CD8-positive, alpha-beta memory T cell (primary cell): ENCODE measurements around the gene SPATA33. TPM values are rescaled to one million over a fixed set of nuclear protein-coding genes. Genes with fewer than 3 reads are reported as not detected.
"Not testable (repeated sequence)": the region's sequence is repeated elsewhere in the genome, so short reads cannot be mapped to it uniquely, and the experiment has no call there.

Experiments
- CTCF ChIA-PET: fragments of 350-600 bp; sonication (Branson Sonifier 250); formaldehyde crosslinking; loops from one replicate; lab custom pipeline; 2021; ENCODE audit warnings: antibody characterized with exemption; lab: Charles Lee
- POLR2A ChIA-PET: fragments of 350-600 bp; sonication (Branson Sonifier 250); formaldehyde crosslinking; loops from one replicate; lab custom pipeline; 2021; ENCODE audit warnings: antibody characterized with exemption; lab: Charles Lee
- DNase-seq, 5 donors: peaks; one replicate each; pipeline versions ENCODE4 v3.0.0 to v3.0.0-alpha.2; 2020 to 2022; ENCODE audit warnings: mixed read lengths in 1 of 5
- H3K27ac ChIP-seq: one replicate; pipeline ENCODE4 v1.7.0; 2013; ENCODE audit warnings: low read depth, mild to moderate bottlenecking, low read length, moderate library complexity
- H3K27me3 ChIP-seq: 2 replicates; pipeline ENCODE4 v1.7.0; 2013; ENCODE audit warnings: low read length, mild to moderate bottlenecking; ENCODE audit not compliant: insufficient read depth, poor library complexity, severe bottlenecking
- H3K36me3 ChIP-seq: 2 replicates; pipeline ENCODE4 v1.7.0; 2013; ENCODE audit warnings: mild to moderate bottlenecking, low read length, moderate library complexity; ENCODE audit not compliant: insufficient read depth
- H3K4me1 ChIP-seq: 2 replicates; pipeline ENCODE4 v1.7.0; 2013; ENCODE audit warnings: mild to moderate bottlenecking, low read length, moderate library complexity; ENCODE audit not compliant: insufficient read depth
- H3K4me3 ChIP-seq: 2 replicates; pipeline ENCODE4 v1.7.0; 2013; ENCODE audit warnings: mild to moderate bottlenecking, low read length
- H3K9me3 ChIP-seq: 2 replicates; pipeline ENCODE4 v1.7.0; 2013; ENCODE audit warnings: mild to moderate bottlenecking, low read length
- H3K27ac Mint-ChIP-seq, 8 donors: one replicate each; pipeline ENCODE4 v1.8.0; 2020 to 2021; ENCODE audit warnings: mixed read lengths in 8 of 8, mild to moderate bottlenecking in 6 of 8, inconsistent platforms in 3 of 8, moderate library complexity in 3 of 8
- H3K27me3 Mint-ChIP-seq, 2 donors: one replicate each; pipeline ENCODE4 v1.8.0; 2020 to 2021; ENCODE audit warnings: mixed read lengths in 2 of 2, mild to moderate bottlenecking in 1 of 2, moderate library complexity in 1 of 2
- H3K36me3 Mint-ChIP-seq, 3 donors: one replicate each; pipeline ENCODE4 v1.8.0; 2020 to 2021; ENCODE audit warnings: mixed read lengths in 3 of 3, inconsistent platforms in 1 of 3, mild to moderate bottlenecking in 1 of 3
- H3K4me1 Mint-ChIP-seq, 3 donors: one replicate each; pipeline ENCODE4 v1.8.0; 2020 to 2021; ENCODE audit warnings: mixed read lengths in 3 of 3, inconsistent platforms in 1 of 3, mild to moderate bottlenecking in 1 of 3
- H3K4me3 Mint-ChIP-seq, 7 donors: one replicate each; pipeline ENCODE4 v1.8.0; 2020 to 2021; ENCODE audit warnings: mixed read lengths in 7 of 7, mild to moderate bottlenecking in 6 of 7, moderate library complexity in 4 of 7, inconsistent platforms in 2 of 7
- H3K9me3 Mint-ChIP-seq, 5 donors: one replicate each; pipeline ENCODE4 v1.8.0; 2020 to 2022; ENCODE audit warnings: mixed read lengths in 5 of 5, mild to moderate bottlenecking in 3 of 5, moderate library complexity in 2 of 5, inconsistent platforms in 1 of 5
- polyA plus RNA-seq: library from polyadenylated mRNA; unstranded; fragments of 300-500 nt; fragmentation: Illumina TruSeq; gene quantifications from one replicate; pipeline ENCODE4 v1.2.3, GENCODE V29; 2021
- total RNA-seq, 2 experiments: library from RNA; stranded (reverse); gene quantifications; one replicate each; pipeline ENCODE4 v1.2.3, GENCODE V29; 2021

SPATA33 gene
- total and polyA plus RNA-seq, 3 experiments from 2014 or later = 2.3 to 16.9 (median 16.9) TPM

- H3K27me3 ChIP-seq, DNase-seq, POLR2A ChIA-PET, H3K9me3 Mint-ChIP-seq, H3K36me3 Mint-ChIP-seq, H3K4me3 ChIP-seq, H3K4me1 Mint-ChIP-seq, H3K4me1 ChIP-seq, H3K27me3 Mint-ChIP-seq, H3K27ac ChIP-seq, H3K27ac Mint-ChIP-seq, CTCF ChIA-PET, H3K36me3 ChIP-seq, H3K4me3 Mint-ChIP-seq, H3K9me3 ChIP-seq: not testable (repeated sequence)
Measured at GRCh38 chr16:89671565-89671964, 13.9 kb downstream of the SPATA33 start.

DNA sequence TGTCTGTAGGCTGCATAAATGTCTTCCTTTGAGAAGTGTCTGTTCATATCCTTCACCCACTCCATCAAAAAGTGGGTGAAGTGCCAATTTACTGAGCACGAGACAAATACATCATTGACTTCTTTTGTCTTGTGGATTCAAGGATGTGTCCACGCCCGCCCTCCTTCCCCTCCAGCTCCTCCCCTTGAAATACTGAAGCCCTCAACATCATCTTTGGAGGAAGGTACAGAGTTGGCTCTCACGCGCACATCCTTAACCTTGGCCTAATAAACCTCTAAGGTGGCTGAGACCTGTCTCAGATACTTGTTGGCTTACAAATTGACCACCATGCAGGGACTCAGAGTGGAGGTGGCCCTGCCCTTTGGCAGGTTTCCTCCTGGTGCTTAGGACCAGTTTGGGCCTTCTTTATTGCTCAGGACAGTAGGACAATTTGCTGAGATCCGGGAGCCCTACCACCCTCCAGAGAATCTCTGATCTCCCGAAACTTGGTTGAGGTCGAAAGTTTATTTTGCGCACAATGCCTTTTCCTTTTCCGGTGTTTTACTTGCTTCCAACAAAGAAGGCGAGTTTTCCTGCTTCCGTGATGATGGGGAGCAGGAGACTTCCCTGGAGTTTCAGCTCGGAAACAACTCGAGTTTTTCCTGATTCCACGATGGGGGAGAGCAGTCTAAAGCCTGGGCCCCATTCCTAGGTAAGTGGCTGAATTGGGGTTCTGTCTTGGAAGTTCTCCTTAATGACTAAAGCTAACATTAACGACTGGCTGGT lies 14.7 kb downstream of the SPATA33 start:
- Histone ChIP-seq H3K27me3 (no peaks in the 10 kb centered on the region), H3K27ac (no peak overlapping the region), H3K4me1 (peaks cover 5% of the 10 kb centered on the region), H3K36me3 (no peaks in the 10 kb centered on the region), H3K9me3 (no peaks in the 10 kb centered on the region), H3K4me3 (no peak overlapping the region)
- no peak for DNase-seq
- ChIA-PET CTCF (no interaction called here), POLR2A (no interaction called here)
- Mint-ChIP-seq H3K27me3 (no peaks in the 10 kb centered on the region), H3K4me3 (no peak overlapping the region), H3K4me1 (no peaks in the 10 kb centered on the region), H3K9me3 (no peaks in the 10 kb centered on the region), H3K36me3 (no peaks in the 10 kb centered on the region), H3K27ac (no peak overlapping the region)

DNA sequence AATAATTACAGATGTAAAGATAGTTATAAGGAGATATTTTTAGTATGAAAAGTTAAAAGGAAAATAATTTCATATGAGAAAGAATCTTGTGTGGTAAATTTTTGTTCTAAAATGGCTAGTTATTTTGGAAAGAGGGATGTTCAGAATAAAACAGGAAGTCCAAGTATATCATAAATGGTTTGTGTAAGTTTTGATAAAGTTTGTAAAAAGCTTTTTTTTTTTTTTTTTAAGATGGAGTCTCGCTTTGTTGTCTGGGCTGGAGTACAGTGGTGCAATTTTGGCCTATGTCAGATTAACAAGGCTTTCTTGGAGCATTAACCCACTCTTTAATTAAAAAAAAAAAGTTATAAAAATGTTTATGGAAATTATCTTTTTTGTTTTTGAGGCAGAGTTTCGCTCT lies 20.6 kb downstream of the SPATA33 start:
- no peaks in the 10 kb centered on the region for H3K4me1 Mint-ChIP-seq
- no peaks in the 10 kb centered on the region for H3K27me3 ChIP-seq
- DNase-seq = no peak
- H3K4me3 ChIP-seq = no peak overlapping the region
- no peaks in the 10 kb centered on the region for H3K9me3 ChIP-seq
- H3K27me3 Mint-ChIP-seq = no peaks in the 10 kb centered on the region
- no peak overlapping the region for H3K27ac Mint-ChIP-seq
- no peak overlapping the region for H3K27ac ChIP-seq
- no peaks in the 10 kb centered on the region for H3K36me3 ChIP-seq
- H3K9me3 Mint-ChIP-seq = no peaks in the 10 kb centered on the region
- ChIA-PET CTCF (interaction anchor here (0.8 kb wide), 1 partner anchor 115 kb away, joined by 3 read pairs; no protein-coding TSS in a partner anchor), POLR2A (interaction anchor here (0.6 kb wide), 1 partner anchor 63 kb away, joined by 3 read pairs; no protein-coding TSS in a partner anchor)
- no peak overlapping the region for H3K4me3 Mint-ChIP-seq
- H3K36me3 Mint-ChIP-seq = no peaks in the 10 kb centered on the region
- no peaks in the 10 kb centered on the region for H3K4me1 ChIP-seq

- Histone ChIP-seq H3K27ac (no peak overlapping the region), H3K36me3 (peaks cover 5% of the 10 kb centered on the region), H3K9me3 (no peaks in the 10 kb centered on the region), H3K27me3 (no peaks in the 10 kb centered on the region), H3K4me1 (peaks cover 12% of the 10 kb centered on the region), H3K4me3 (no peak overlapping the region)
- no peaks in the 10 kb centered on the region for H3K27me3 Mint-ChIP-seq
- DNase-seq = no peak
- H3K36me3 Mint-ChIP-seq = peaks cover 0 to 14% (median 2%) of the 10 kb centered on the region in 3 donors
- H3K9me3 Mint-ChIP-seq = no peaks in the 10 kb centered on the region
- peak overlapping the region in 6 of 8 donors; percentile 57 to 95 (median 93) for H3K27ac Mint-ChIP-seq
- ChIA-PET CTCF (interaction anchor here (0.6 to 2.4 kb wide), 3 partner anchors 11 to 20 kb away, joined by 3 to 17 read pairs (median 4); no protein-coding TSS in a partner anchor), POLR2A (interaction anchor here (0.7 to 2.1 kb wide), 3 partner anchors 13 to 187 kb away, joined by 3 to 7 read pairs (median 5); partner anchors contain the start of gene TCF25)
- peaks cover 8 to 21% (median 12%) of the 10 kb centered on the region in 3 donors for H3K4me1 Mint-ChIP-seq
- H3K4me3 Mint-ChIP-seq = peak overlapping the region; percentile 37 to 95 (median 91)
Measured at GRCh38 chr16:89685916-89686315, 28.3 kb downstream of the SPATA33 start.

GRCh38 chr16:89686520-89687091 lies 29.0 kb downstream of the SPATA33 start, which contains the start of gene CDK10:
Gene CDK10 (plus strand): TSS chr16:89686689. CDS start chr16:89686711, 22 bp downstream.
- Mint-ChIP-seq H3K4me1 (peaks cover 8 to 21% (median 12%) of the 10 kb centered on the region in 3 donors), H3K27me3 (no peaks in the 10 kb centered on the region), H3K9me3 (no peaks in the 10 kb centered on the region), H3K4me3 (peak within 1 kb of the TSS; percentile 89 to 98 (median 92)), H3K36me3 (peaks cover 0 to 18% (median 2%) of the 10 kb centered on the region in 3 donors), H3K27ac (peak within 1 kb of the TSS; percentile 86 to 95 (median 92))
- peak; percentile 79 to 92 (median 90) for DNase-seq
- H3K27me3 ChIP-seq = no peaks in the 10 kb centered on the region
- H3K4me1 ChIP-seq = peaks cover 12% of the 10 kb centered on the region
- H3K9me3 ChIP-seq = no peaks in the 10 kb centered on the region
- ChIA-PET POLR2A (interaction anchor here (0.5 to 2.1 kb wide), 5 partner anchors 13 to 337 kb away, joined by 3 to 7 read pairs (median 3); partner anchors contain the start of genes CHMP1A, SPATA33 and TCF25), CTCF (interaction anchor here (0.6 to 2.4 kb wide), 3 partner anchors 11 to 19 kb away, joined by 3 to 17 read pairs (median 4); no protein-coding TSS in a partner anchor)
- H3K36me3 ChIP-seq = peaks cover 10% of the 10 kb centered on the region
- peak within 1 kb of the TSS; percentile 88 for H3K4me3 ChIP-seq
- peak within 1 kb of the TSS; percentile 78 for H3K27ac ChIP-seq

GRCh38 chr16:89687092-89687940 lies 29.7 kb downstream of the SPATA33 start:
- no peaks in the 10 kb centered on the region for H3K9me3 Mint-ChIP-seq
- H3K27me3 ChIP-seq = no peaks in the 10 kb centered on the region
- H3K27ac ChIP-seq = peak overlapping the region; percentile 78
- DNase-seq = no peak
- H3K27ac Mint-ChIP-seq = peak overlapping the region; percentile 61 to 85 (median 72)
- H3K27me3 Mint-ChIP-seq = no peaks in the 10 kb centered on the region
- peaks cover 12% of the 10 kb centered on the region for H3K4me1 ChIP-seq
- H3K4me3 ChIP-seq = peak overlapping the region; percentile 88
- no peaks in the 10 kb centered on the region for H3K9me3 ChIP-seq
- peaks cover 0 to 25% (median 2%) of the 10 kb centered on the region in 3 donors for H3K36me3 Mint-ChIP-seq
- peak overlapping the region; percentile 80 to 95 (median 84) for H3K4me3 Mint-ChIP-seq
- ChIA-PET POLR2A (interaction anchor here (0.5 to 2.1 kb wide), 4 partner anchors 12 to 338 kb away, joined by 3 to 7 read pairs (median 3); partner anchors contain the start of genes CHMP1A and SPATA33), CTCF (interaction anchor here (1.5 to 2.4 kb wide), 2 partner anchors 10 to 12 kb away, joined by 4 to 17 read pairs; no protein-coding TSS in a partner anchor)
- peaks cover 8 to 21% (median 12%) of the 10 kb centered on the region in 3 donors for H3K4me1 Mint-ChIP-seq
- peaks cover 11% of the 10 kb centered on the region for H3K36me3 ChIP-seq

- ChIA-PET POLR2A (no interaction called here), CTCF (interaction anchor here (2.6 kb wide), 1 partner anchor 12 kb away, joined by 16 read pairs; no protein-coding TSS in a partner anchor)
- peaks cover 12% of the 10 kb centered on the region for H3K36me3 ChIP-seq
Measured at GRCh38 chr16:89688395-89688794, 30.8 kb downstream of the SPATA33 start.

More at GRCh38 chr16:89688395-89688794, 30.8 kb downstream of the SPATA33 start:
- H3K27me3 ChIP-seq = no peaks in the 10 kb centered on the region
- no peak overlapping the region for H3K27ac ChIP-seq
- Mint-ChIP-seq H3K9me3 (no peaks in the 10 kb centered on the region), H3K27me3 (no peaks in the 10 kb centered on the region), H3K36me3 (peaks cover 0 to 33% (median 2%) of the 10 kb centered on the region in 3 donors), H3K4me1 (peaks cover 8 to 21% (median 12%) of the 10 kb centered on the region in 3 donors), H3K4me3 (peak overlapping the region in 6 of 7 donors; percentile 61 to 92 (median 83)), H3K27ac (peak overlapping the region in 2 of 8 donors; percentile 46 to 60)
- DNase-seq = no peak
- no peak overlapping the region for H3K4me3 ChIP-seq
- peaks cover 12% of the 10 kb centered on the region for H3K4me1 ChIP-seq
- H3K9me3 ChIP-seq = no peaks in the 10 kb centered on the region
